Mesendoderm (in vitro differentiated cells): Measurements from ENCODE around the gene RXRA.

Experiments
- DNase-seq: peaks from one replicate; pipeline ENCODE4 v3.0.0; 2013
- H2AK5ac ChIP-seq: 2 replicates; pipeline ENCODE4 v1.6.1; 2013; ENCODE audit warnings: low read length, inconsistent platforms
- H2BK120ac ChIP-seq: 2 replicates; pipeline ENCODE4 v1.6.1; 2013; ENCODE audit warnings: low read depth, mild to moderate bottlenecking, low read length, moderate library complexity, mixed read lengths
- H2BK15ac ChIP-seq: replicated peaks from 2 replicates; pipeline ENCODE4 v1.6.1; 2013; ENCODE audit warnings: low read depth, mild to moderate bottlenecking, moderate library complexity
- H2BK5ac ChIP-seq: 2 replicates; pipeline ENCODE4 v1.6.1; 2013; ENCODE audit warnings: low read length, inconsistent platforms
- H3K18ac ChIP-seq: 2 replicates; pipeline ENCODE4 v1.6.1; 2013; ENCODE audit warnings: mild to moderate bottlenecking, low read length, mixed read lengths
- H3K23ac ChIP-seq: one replicate; pipeline ENCODE4 v1.6.1; 2013; ENCODE audit warnings: low read length
- H3K27ac ChIP-seq: 2 replicates; pipeline ENCODE4 v1.5.1; 2013; ENCODE audit warnings: low read depth, mild to moderate bottlenecking, inconsistent platforms, low read length, moderate library complexity
- H3K27me3 ChIP-seq: 2 replicates; pipeline ENCODE4 v1.6.1; 2013; ENCODE audit warnings: low read length, control low read depth, mild to moderate bottlenecking, inconsistent platforms; ENCODE audit not compliant: insufficient read depth, poor library complexity
- H3K36me3 ChIP-seq: 2 replicates; pipeline ENCODE4 v1.6.1; 2013; ENCODE audit warnings: low read length, inconsistent platforms; ENCODE audit not compliant: control insufficient read depth, insufficient read depth
- H3K4ac ChIP-seq: one replicate; pipeline ENCODE4 v1.6.1; 2013; ENCODE audit warnings: low read depth, mild to moderate bottlenecking, low read length, moderate library complexity
- H3K4me1 ChIP-seq: 2 replicates; pipeline ENCODE4 v1.6.1; 2013; ENCODE audit warnings: low read depth, low read length, inconsistent platforms; ENCODE audit not compliant: control insufficient read depth
- H3K4me2 ChIP-seq: 2 replicates; pipeline ENCODE4 v1.6.1; 2013; ENCODE audit warnings: low read length
- H3K4me3 ChIP-seq: 2 replicates; pipeline ENCODE4 v1.5.1; 2013; ENCODE audit warnings: mild to moderate bottlenecking, low read length
- H3K56ac ChIP-seq: one replicate; pipeline ENCODE4 v1.6.1; 2013; ENCODE audit warnings: low read length
- H3K79me1 ChIP-seq: 2 replicates; pipeline ENCODE4 v1.6.1; 2013; ENCODE audit warnings: low read length, inconsistent platforms
- H3K79me2 ChIP-seq: 2 replicates; pipeline ENCODE4 v1.6.1; 2013; ENCODE audit warnings: mild to moderate bottlenecking, low read length; ENCODE audit not compliant: control insufficient read depth, insufficient read depth
- H3K9ac ChIP-seq: 2 replicates; pipeline ENCODE4 v1.6.1; 2013; ENCODE audit warnings: low read length, inconsistent platforms
- H4K5ac ChIP-seq: one replicate; pipeline ENCODE4 v1.6.1; 2013; ENCODE audit warnings: low read length
- H4K8ac ChIP-seq: one replicate; pipeline ENCODE4 v1.6.1; 2013; ENCODE audit warnings: low read depth, mild to moderate bottlenecking, control low read depth, low read length, moderate library complexity
- WGBS: extraction: QIAGEN DNeasy Blood & Tissue Kit; methylation state at CpG from one replicate; pipeline ENCODE4 v1.1.7; 2013; ENCODE audit warnings: low lambda C conversion rate, missing lambda C conversion rate; ENCODE audit not compliant: insufficient coverage; ENCODE audit errors: extremely low coverage; 5-methylcytosine and 5-hydroxymethylcytosine counted together

The RXRA gene

GRCh38 chr9:134358662-134359319 lies 32.5 kb downstream of the RXRA start:
- Histone ChIP-seq H3K18ac (no peak overlapping the region), H3K27ac (no peak overlapping the region), H3K9ac (no peak overlapping the region), H4K8ac (no peak overlapping the region), H2BK120ac (no peak overlapping the region), H3K56ac (no peak overlapping the region), H3K4me1 (no peaks in the 10 kb centered on the region), H3K4me3 (no peak overlapping the region), H3K4me2 (no peak overlapping the region), H2BK5ac (no peak overlapping the region), H3K79me2 (peaks cover 6% of the 10 kb centered on the region), H3K23ac (no peak overlapping the region), H3K79me1 (peaks cover 8% of the 10 kb centered on the region), H3K36me3 (no peaks in the 10 kb centered on the region), H2AK5ac (no peak overlapping the region), H4K5ac (no peak overlapping the region), H3K4ac (no peak overlapping the region), H3K27me3 (no peaks in the 10 kb centered on the region), H2BK15ac (no peak overlapping the region)
- WGBS = no CpG with 5 or more reads among the region's 17 CpGs
- DNase-seq = no peak

- WGBS = no CpG with 5 or more reads among the region's 23 CpGs
- no peaks in the 10 kb centered on the region for H3K27me3 ChIP-seq
These were observed 33.4 kb downstream of the RXRA start for GRCh38 chr9:134359493-134360179.

GRCh38 chr9:134360180-134360759 lies 34.0 kb downstream of the RXRA start:
- WGBS = no CpG with 5 or more reads among the region's 30 CpGs
- Histone ChIP-seq H3K4ac (no peak overlapping the region), H3K27ac (no peak overlapping the region), H2BK120ac (no peak overlapping the region), H3K4me2 (no peak overlapping the region), H4K8ac (no peak overlapping the region), H4K5ac (no peak overlapping the region), H3K36me3 (no peaks in the 10 kb centered on the region), H3K23ac (no peak overlapping the region), H3K4me1 (no peaks in the 10 kb centered on the region), H3K27me3 (no peaks in the 10 kb centered on the region), H2BK15ac (no peak overlapping the region), H3K79me1 (peaks cover 3% of the 10 kb centered on the region), H3K79me2 (peaks cover 2% of the 10 kb centered on the region), H2BK5ac (no peak overlapping the region), H3K56ac (no peak overlapping the region), H2AK5ac (no peak overlapping the region), H3K18ac (no peak overlapping the region), H3K9ac (no peak overlapping the region), H3K4me3 (no peak overlapping the region)
- DNase-seq = no peak

More at GRCh38 chr9:134359493-134360179, 33.4 kb downstream of the RXRA start:
- Histone ChIP-seq H2BK120ac (no peak overlapping the region), H3K4ac (no peak overlapping the region), H4K8ac (no peak overlapping the region), H3K23ac (no peak overlapping the region), H3K79me1 (peaks cover 8% of the 10 kb centered on the region), H3K4me2 (no peak overlapping the region), H3K18ac (no peak overlapping the region), H2AK5ac (no peak overlapping the region), H3K56ac (no peak overlapping the region), H3K36me3 (no peaks in the 10 kb centered on the region), H3K4me3 (no peak overlapping the region), H3K4me1 (no peaks in the 10 kb centered on the region), H3K27ac (no peak overlapping the region), H2BK5ac (no peak overlapping the region), H3K9ac (no peak overlapping the region), H4K5ac (no peak overlapping the region), H2BK15ac (no peak overlapping the region), H3K79me2 (peaks cover 4% of the 10 kb centered on the region)
- DNase-seq = no peak

GRCh38 chr9:134360897-134361296 lies 34.6 kb downstream of the RXRA start:
- no CpG with 5 or more reads among the region's 14 CpGs for WGBS
- Histone ChIP-seq H3K4me1 (no peaks in the 10 kb centered on the region), H3K79me2 (peaks cover 2% of the 10 kb centered on the region)

GRCh38 chr9:134361426-134361825 lies 35.2 kb downstream of the RXRA start:
- Histone ChIP-seq H3K27me3 (no peaks in the 10 kb centered on the region), H4K5ac (no peak overlapping the region), H2BK15ac (no peak overlapping the region), H3K23ac (no peak overlapping the region), H3K56ac (no peak overlapping the region), H3K79me2 (peaks cover 2% of the 10 kb centered on the region), H3K4me2 (no peak overlapping the region), H2AK5ac (no peak overlapping the region), H3K4ac (no peak overlapping the region), H2BK5ac (no peak overlapping the region), H3K36me3 (no peaks in the 10 kb centered on the region), H3K79me1 (peaks cover 3% of the 10 kb centered on the region), H3K9ac (no peak overlapping the region), H3K18ac (no peak overlapping the region), H3K4me3 (no peak overlapping the region), H3K4me1 (no peaks in the 10 kb centered on the region), H3K27ac (no peak overlapping the region), H4K8ac (no peak overlapping the region), H2BK120ac (no peak overlapping the region)
- DNase-seq = no peak
- WGBS = no CpG with 5 or more reads among the region's 16 CpGs

More at GRCh38 chr9:134360897-134361296, 34.6 kb downstream of the RXRA start:
- H3K23ac ChIP-seq = no peak overlapping the region
- no peak overlapping the region for H3K4ac ChIP-seq
- no peak overlapping the region for H2BK15ac ChIP-seq
- H2BK120ac ChIP-seq = no peak overlapping the region
- no peak overlapping the region for H2BK5ac ChIP-seq
- H3K4me3 ChIP-seq = no peak overlapping the region
- no peak overlapping the region for H4K5ac ChIP-seq
- H3K36me3 ChIP-seq = no peaks in the 10 kb centered on the region
- no peak overlapping the region for H4K8ac ChIP-seq
- DNase-seq = no peak
- H3K27ac ChIP-seq = no peak overlapping the region
- no peaks in the 10 kb centered on the region for H3K27me3 ChIP-seq
- peaks cover 3% of the 10 kb centered on the region for H3K79me1 ChIP-seq
- H3K9ac ChIP-seq = no peak overlapping the region
- H3K4me2 ChIP-seq = no peak overlapping the region
- no peak overlapping the region for H2AK5ac ChIP-seq
- H3K56ac ChIP-seq = no peak overlapping the region
- H3K18ac ChIP-seq = no peak overlapping the region
